ENCODE results near the gene IL31.

The IL31 gene

GRCh38 chr12:122152754-122153153 lies 21.3 kb downstream of the IL31 start:
- CTCF ChIA-PET = interaction anchor here (1.0 to 1.4 kb wide), 2 partner anchors 56 to 99 kb away, joined by 3 read pairs; no protein-coding TSS in a partner anchor

GRCh38 chr12:122150127-122150681 lies 23.8 kb downstream of the IL31 start:
- H3K4me3 ChIP-seq (ENCODE audit: low read depth, low read length) = no peak overlapping the region
- no peak for TF ChIP-seq CTCF (IDR thresholded peaks at IDR 0.05; ENCODE audit: insufficient read depth, low read length, missing control alignments)
- ChIA-PET CTCF (interaction anchor here (0.6 to 1.1 kb wide), 4 partner anchors 18 to 139 kb away, joined by 3 read pairs; no protein-coding TSS in a partner anchor), POLR2A (no interaction called here)
- DNase-seq (ENCODE audit: low read depth, low spot score) = no peak

More at GRCh38 chr12:122152754-122153153, 21.3 kb downstream of the IL31 start:
- H3K4me3 ChIP-seq (ENCODE audit: low read depth, low read length) = no peak overlapping the region
- TF ChIP-seq CTCF (IDR thresholded peaks at IDR 0.05; ENCODE audit: insufficient read depth, low read length, missing control alignments) = no peak
- DNase-seq (ENCODE audit: low read depth, low spot score) = no peak
- POLR2A ChIA-PET = no interaction called here

GRCh38 chr12:122148657-122149056 lies 25.4 kb downstream of the IL31 start:
- no peak overlapping the region for H3K4me3 ChIP-seq (ENCODE audit: low read depth, low read length)
- POLR2A ChIA-PET = no interaction called here
- TF ChIP-seq CTCF (IDR thresholded peaks at IDR 0.05; ENCODE audit: insufficient read depth, low read length, missing control alignments) = no peak
- no peak for DNase-seq (ENCODE audit: low read depth, low spot score)
- CTCF ChIA-PET = interaction anchor here (1.0 to 3.0 kb wide), 3 partner anchors 23 to 94 kb away, joined by 3 to 11 read pairs (median 3); no protein-coding TSS in a partner anchor

GRCh38 chr12:122147514-122148290 lies 26.3 kb downstream of the IL31 start:
- H3K4me3 ChIP-seq (ENCODE audit: low read depth, low read length) = no peak overlapping the region
- CTCF ChIA-PET = interaction anchor here (0.7 to 3.0 kb wide), 6 partner anchors 15 to 93 kb away, joined by 3 to 11 read pairs (median 6); no protein-coding TSS in a partner anchor
- TF ChIP-seq CTCF (IDR thresholded peaks at IDR 0.05; ENCODE audit: insufficient read depth, low read length, missing control alignments) = no peak
- DNase-seq (ENCODE audit: low read depth, low spot score) = no peak
- POLR2A ChIA-PET = no interaction called here

- ChIA-PET CTCF (interaction anchor here (1.6 to 3.0 kb wide), 4 partner anchors 15 to 91 kb away, joined by 6 to 11 read pairs (median 8); no protein-coding TSS in a partner anchor), POLR2A (no interaction called here)
- no peak for TF ChIP-seq CTCF (IDR thresholded peaks at IDR 0.05; ENCODE audit: insufficient read depth, low read length, missing control alignments)
- DNase-seq (ENCODE audit: low read depth, low spot score) = no peak
- H3K4me3 ChIP-seq (ENCODE audit: low read depth, low read length) = no peak overlapping the region
Observed at GRCh38 chr12:122145505-122146330, 28.3 kb downstream of the IL31 start.
